Subcutaneous abdominal adipose tissue (tissue), 5 donors: Measurements from ENCODE around the gene THSD8.

Source experiments
- H3K27ac ChIP-seq: one replicate; pipeline ENCODE4 v1.7.0; 2013; ENCODE audit warnings: low read depth, mild to moderate bottlenecking, inconsistent platforms, low read length, moderate library complexity
- H3K27me3 ChIP-seq, 5 donors: one replicate each; pipeline ENCODE4 v1.7.0; 2013; ENCODE audit warnings: low read length in 5 of 5, inconsistent platforms in 1 of 5; ENCODE audit not compliant: control insufficient read depth in 5 of 5, insufficient read depth in 4 of 5
- H3K36me3 ChIP-seq, 5 donors: one replicate each; pipeline ENCODE4 v1.7.0; 2013; ENCODE audit warnings: low read length in 5 of 5; ENCODE audit not compliant: control insufficient read depth in 5 of 5, insufficient read depth in 5 of 5
- H3K4me1 ChIP-seq, 5 donors: one replicate each; pipeline ENCODE4 v1.7.0; 2013; ENCODE audit warnings: low read length in 5 of 5, mild to moderate bottlenecking in 3 of 5, moderate library complexity in 1 of 5; ENCODE audit not compliant: control insufficient read depth in 5 of 5, insufficient read depth in 5 of 5
- H3K4me3 ChIP-seq, 5 donors: one replicate each; pipeline ENCODE4 v1.7.0; 2013; ENCODE audit warnings: low read length in 5 of 5, low read depth in 1 of 5
- H3K9ac ChIP-seq, 5 donors: one replicate each; pipeline ENCODE4 v1.7.0; 2013; ENCODE audit warnings: low read length in 5 of 5, mild to moderate bottlenecking in 4 of 5, moderate library complexity in 3 of 5
- H3K9me3 ChIP-seq, 5 donors: one replicate each; pipeline ENCODE4 v1.7.0; 2013; ENCODE audit warnings: low read length in 5 of 5; ENCODE audit not compliant: control insufficient read depth in 5 of 5
- donor health status: healthy.
- donor health status: healthy.
- donor health status: healthy.
- donor health status: healthy.
- donor health status: healthy.

Gene THSD8

DNA sequence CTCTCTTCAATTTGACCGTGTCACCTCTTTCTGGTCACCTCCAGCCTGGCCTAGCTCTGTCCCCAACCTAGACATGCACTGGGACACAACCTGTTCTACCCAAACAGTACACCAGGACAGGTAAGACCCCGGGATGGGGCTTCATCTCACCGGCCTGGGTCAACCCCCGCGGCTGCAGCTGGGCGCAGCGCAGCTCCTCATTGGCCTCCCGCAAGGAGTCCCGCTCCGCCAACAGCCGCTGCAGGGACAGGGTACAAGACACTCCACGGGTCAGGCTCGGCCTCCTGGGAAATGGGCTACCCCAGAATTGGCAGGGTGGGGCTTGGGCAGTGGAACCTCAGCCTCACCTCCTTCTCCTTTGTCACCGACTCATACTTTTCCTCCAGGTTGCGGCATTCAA is 34.2 kb upstream of the THSD8 start:
- no peak overlapping the region for H3K27ac ChIP-seq
- peaks cover 0 to 64% (median 50%) of the 10 kb centered on the region in 5 donors for H3K4me1 ChIP-seq
- H3K36me3 ChIP-seq: peaks cover 0 to 48% (median 33%) of the 10 kb centered on the region in 5 donors
- no peak overlapping the region for H3K4me3 ChIP-seq
- H3K27me3 ChIP-seq: no peaks in the 10 kb centered on the region
- H3K9me3 ChIP-seq: no peaks in the 10 kb centered on the region
- H3K9ac ChIP-seq: no peak overlapping the region

- no peaks in the 10 kb centered on the region for H3K27me3 ChIP-seq
- H3K4me1 ChIP-seq: peaks cover 0 to 66% (median 62%) of the 10 kb centered on the region in 5 donors
- peak overlapping the region; percentile 7 for H3K27ac ChIP-seq
These were observed 32.2 kb upstream of the THSD8 start for GRCh38 chr19:12769689-12770088.

DNA sequence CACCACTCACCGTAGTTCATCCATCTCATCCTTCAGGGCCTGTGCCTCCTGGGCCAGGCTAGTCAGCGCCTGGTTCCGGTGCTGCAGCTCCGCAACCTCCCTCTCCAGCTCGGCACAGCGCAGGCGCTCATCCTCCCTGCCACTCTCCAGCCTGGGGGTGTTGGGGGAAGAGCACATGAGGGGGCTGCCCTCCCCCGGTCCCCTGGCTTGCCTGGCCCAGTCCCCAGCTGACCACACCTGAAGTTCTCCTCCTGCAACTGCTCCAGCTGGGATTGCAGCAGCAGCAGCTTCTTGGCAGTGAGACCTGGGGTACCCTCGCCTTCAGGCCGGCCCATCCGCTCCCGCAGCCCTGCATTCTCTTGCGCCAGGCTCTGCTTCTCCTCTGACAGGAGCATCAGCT is 30.9 kb upstream of the THSD8 start:
- Histone ChIP-seq H3K9ac (peak overlapping the region in 1 of 5 donors; percentile 59), H3K4me1 (peaks cover 0 to 60% (median 56%) of the 10 kb centered on the region in 5 donors)

More at GRCh38 chr19:12769689-12770088, 32.2 kb upstream of the THSD8 start:
- Histone ChIP-seq H3K36me3 (peaks cover 0 to 44% (median 22%) of the 10 kb centered on the region in 5 donors), H3K9me3 (no peaks in the 10 kb centered on the region), H3K4me3 (no peak overlapping the region), H3K9ac (no peak overlapping the region)

DNA sequence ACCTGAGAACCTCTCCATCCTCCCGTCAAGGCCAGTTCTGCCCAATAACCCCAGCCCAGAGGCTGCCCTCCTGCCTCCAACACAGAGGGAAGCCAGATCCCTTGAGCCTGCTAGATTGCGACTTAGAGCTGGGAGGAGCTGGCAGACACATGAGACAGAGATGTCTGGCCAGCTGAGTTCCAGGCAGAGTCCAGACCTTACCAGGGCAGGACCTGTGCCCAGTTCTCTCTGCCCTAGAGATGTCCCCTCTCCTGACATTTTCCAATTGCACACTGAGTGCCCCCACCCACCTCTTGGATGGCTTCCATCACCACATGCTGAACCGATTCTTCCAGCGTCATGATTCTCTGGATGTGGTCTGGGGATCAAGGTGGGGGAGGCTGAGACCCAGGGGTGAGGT is 29.5 kb upstream of the THSD8 start:
- H3K4me1 ChIP-seq: peaks cover 0 to 62% (median 54%) of the 10 kb centered on the region in 5 donors
- H3K9me3 ChIP-seq: no peaks in the 10 kb centered on the region
- H3K36me3 ChIP-seq: peaks cover 0 to 31% (median 16%) of the 10 kb centered on the region in 5 donors
- no peaks in the 10 kb centered on the region for H3K27me3 ChIP-seq
- peak overlapping the region; percentile 84 for H3K27ac ChIP-seq
- peak overlapping the region in 1 of 5 donors; percentile 59 for H3K9ac ChIP-seq
- H3K4me3 ChIP-seq: peak overlapping the region in 1 of 5 donors; percentile 22

More for the DNA sequence above, 30.9 kb upstream of the THSD8 start:
- peak overlapping the region; percentile 37 for H3K27ac ChIP-seq
- peaks cover 0 to 36% (median 17%) of the 10 kb centered on the region in 5 donors for H3K36me3 ChIP-seq
- no peak overlapping the region for H3K4me3 ChIP-seq
- H3K27me3 ChIP-seq: no peaks in the 10 kb centered on the region
- H3K9me3 ChIP-seq: no peaks in the 10 kb centered on the region

DNA sequence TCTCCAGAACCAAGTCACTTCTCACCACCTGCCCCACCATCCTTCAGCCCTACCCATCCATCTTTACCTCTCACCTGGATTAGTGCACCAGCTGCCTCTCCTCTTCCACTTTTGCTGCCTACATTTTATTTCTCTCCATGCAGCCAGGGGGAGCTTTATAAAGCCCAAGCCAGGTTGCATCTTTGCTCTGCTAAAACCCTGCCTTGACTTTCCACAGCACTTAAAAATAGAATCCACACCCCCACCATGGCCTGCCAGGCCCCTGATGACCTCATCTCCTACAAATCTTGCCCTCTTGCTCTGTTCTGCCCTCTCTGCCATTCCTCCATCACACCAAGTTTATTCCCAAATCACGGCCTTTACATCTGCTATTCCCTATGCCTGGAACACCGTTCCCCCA is 28.3 kb upstream of the THSD8 start:
- H3K36me3 ChIP-seq: peaks cover 0 to 21% (median 9%) of the 10 kb centered on the region in 5 donors
- peak overlapping the region; percentile 84 for H3K27ac ChIP-seq
- H3K27me3 ChIP-seq: peaks cover 0 to 3% (median 0%) of the 10 kb centered on the region in 5 donors
- H3K9me3 ChIP-seq: no peaks in the 10 kb centered on the region
- peaks cover 5 to 69% (median 66%) of the 10 kb centered on the region in 5 donors for H3K4me1 ChIP-seq
- H3K9ac ChIP-seq: peak overlapping the region in 1 of 5 donors; percentile 87
- H3K4me3 ChIP-seq: no peak overlapping the region

GRCh38 chr19:12774588-12775555 is 27.0 kb upstream of the THSD8 start, which contains the start of gene HOOK2:
TSS of gene HOOK2 (minus strand) at chr19:12775552. CDS start at chr19:12775449, 103 bp downstream.
- Histone ChIP-seq H3K9me3 (no peaks in the 10 kb centered on the region), H3K36me3 (peaks cover 0 to 14% (median 7%) of the 10 kb centered on the region in 5 donors), H3K4me1 (peaks cover 5 to 78% (median 75%) of the 10 kb centered on the region in 5 donors), H3K27me3 (peaks cover 0 to 3% (median 0%) of the 10 kb centered on the region in 5 donors), H3K9ac (peak within 1 kb of the TSS in 4 of 5 donors; percentile 81 to 92 (median 88)), H3K27ac (peak within 1 kb of the TSS; percentile 84), H3K4me3 (peak within 1 kb of the TSS; percentile 53 to 88 (median 76))

DNA sequence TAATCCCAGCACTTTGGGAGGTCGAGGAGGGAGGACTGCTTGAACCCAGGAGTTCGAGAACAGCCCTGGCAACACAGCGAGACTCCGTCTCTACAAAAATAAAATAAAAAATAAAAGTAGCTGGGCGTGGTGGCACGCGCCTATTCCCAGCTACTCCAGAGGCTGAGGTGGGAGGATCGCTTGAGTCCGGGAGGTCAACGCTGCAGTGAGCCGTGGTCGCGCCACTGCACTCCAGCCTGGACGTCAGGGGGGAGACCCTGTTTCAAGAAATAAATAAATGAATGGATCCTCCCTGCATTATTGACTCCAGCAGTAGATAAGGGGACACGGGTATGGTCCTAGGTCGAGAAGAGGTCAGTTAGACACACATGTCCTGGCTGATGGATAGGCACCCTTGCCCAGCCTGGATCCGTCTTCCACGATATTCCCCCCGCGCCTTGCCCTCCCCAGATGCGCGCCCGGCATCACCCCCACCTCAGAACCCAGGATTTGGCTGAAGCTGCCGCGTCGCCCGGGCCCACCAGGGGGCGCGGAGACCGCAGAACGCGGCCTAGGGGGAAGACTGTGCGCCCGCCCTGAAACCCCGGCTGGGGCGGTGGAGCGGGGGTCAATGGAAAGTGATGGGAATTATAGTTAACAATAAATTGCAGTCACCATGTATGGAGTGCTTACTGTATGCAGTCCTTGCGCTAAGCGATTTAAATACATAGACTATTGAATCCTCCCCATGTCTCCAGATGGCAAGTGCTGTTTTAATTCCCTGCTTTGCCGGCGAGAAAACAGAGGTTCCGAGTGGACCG is 24.5 kb upstream of the THSD8 start:
- H3K9me3 ChIP-seq: no peaks in the 10 kb centered on the region
- H3K4me1 ChIP-seq: peaks cover 7 to 72% (median 52%) of the 10 kb centered on the region in 5 donors
- H3K4me3 ChIP-seq: peak overlapping the region; percentile 66 to 81 (median 70)
- H3K27me3 ChIP-seq: peaks cover 0 to 3% (median 0%) of the 10 kb centered on the region in 5 donors
- peak overlapping the region; percentile 98 for H3K27ac ChIP-seq
- H3K36me3 ChIP-seq: no peaks in the 10 kb centered on the region
- H3K9ac ChIP-seq: peak overlapping the region in 4 of 5 donors; percentile 81 to 91 (median 82)

GRCh38 chr19:12778017-12778904 is 23.6 kb upstream of the THSD8 start:
- peak overlapping the region; percentile 77 to 91 (median 82) for H3K9ac ChIP-seq
- no peaks in the 10 kb centered on the region for H3K36me3 ChIP-seq
- H3K27ac ChIP-seq: peak overlapping the region; percentile 98
- H3K27me3 ChIP-seq: peaks cover 0 to 3% (median 0%) of the 10 kb centered on the region in 5 donors
- peak overlapping the region; percentile 66 to 85 (median 70) for H3K4me3 ChIP-seq
- no peaks in the 10 kb centered on the region for H3K9me3 ChIP-seq
- peaks cover 7 to 71% (median 44%) of the 10 kb centered on the region in 5 donors for H3K4me1 ChIP-seq

- H3K4me3 ChIP-seq: peak overlapping the region; percentile 66 to 85 (median 70)
- peak overlapping the region; percentile 77 to 91 (median 82) for H3K9ac ChIP-seq
- peak overlapping the region; percentile 98 for H3K27ac ChIP-seq
- peaks cover 0 to 3% (median 0%) of the 10 kb centered on the region in 5 donors for H3K27me3 ChIP-seq
- H3K36me3 ChIP-seq: no peaks in the 10 kb centered on the region
- no peaks in the 10 kb centered on the region for H3K9me3 ChIP-seq
- H3K4me1 ChIP-seq: peaks cover 9 to 71% (median 46%) of the 10 kb centered on the region in 5 donors
These were observed 23.0 kb upstream of the THSD8 start for GRCh38 chr19:12778905-12779161.
